Pancreas (tissue), 10 donors: ENCODE results near the gene MAN1A2. TPM values are rescaled to one million over a fixed set of nuclear protein-coding genes. Genes with fewer than 3 reads are reported as not detected.

ENCODE experiments used
- ATAC-seq, 4 donors: fragments of 200-7000 bp; cut with Tn5 transposase; one replicate each; pipeline versions ENCODE4 v1.8.0 to v1.9.1; 2020; ENCODE audit warnings: mild to moderate bottlenecking in 4 of 4, moderate library complexity in 4 of 4
- DNase-seq, 6 donors: peaks; one replicate each; pipeline ENCODE4 v3.0.0-alpha.2; 2020
- FAIRE-seq: peaks from 2 replicates; lab custom pipeline; 2012; peaks lifted over from hg19 to GRCh38; lab: Jason Lieb, UNC
- H3K27ac ChIP-seq, 4 donors: fragments of 200-600 bp; sonication (generic); 1 replicate in 3 of 4; 2 replicates in 1 of 4; pipeline versions ENCODE4 v1.5.0 to v1.8.0; 2020
- H3K27me3 ChIP-seq, 4 donors: fragments of 200-600 bp; one replicate each; pipeline ENCODE4 v1.8.0; 2021
- H3K36me3 ChIP-seq, 3 donors: fragments of 200-600 bp; sonication (generic) in 1 of 3; one replicate each; pipeline versions ENCODE4 v1.5.0 to v1.8.0; 2020 to 2021
- H3K4me1 ChIP-seq, 3 donors: fragments of 200-600 bp; one replicate each; pipeline ENCODE4 v1.8.0; 2021
- H3K4me3 ChIP-seq, 4 donors: fragments of 200-600 bp; sonication (generic) in 2 of 4; one replicate each; pipeline versions ENCODE4 v1.5.0 to v1.8.0; 2020 to 2021
- H3K9me3 ChIP-seq, 4 donors: fragments of 200-600 bp; one replicate each; pipeline ENCODE4 v1.8.0; 2021
- CTCF ChIP-seq, 4 donors: fragments of 200-600 bp; sonication (generic) in 3 of 4; IDR thresholded peaks; one replicate each; pipeline versions ENCODE4 v1.5.0 to v1.8.0; 2021; ENCODE audit warnings: antibody characterized with exemption in 4 of 4
- WGBS, 2 donors: extraction: QIAGEN DNeasy Blood & Tissue Kit; methylation state at CpG; one replicate each; pipeline ENCODE4 v1.1.7; 2013; 5-methylcytosine and 5-hydroxymethylcytosine counted together
- intact Hi-C, 3 donors: fragments of 100-400 bp; cut with DNase I; formaldehyde crosslinking; loops; one replicate each; pipeline versions ENCODE4 v1.11.1 to v1.14.2; 2022
- polyA plus RNA-seq, 2 donors: library from polyadenylated mRNA; stranded (reverse); fragments of 200-250 nt; gene quantifications; one replicate each; pipeline ENCODE4 v1.2.3, GENCODE V29; 2013
- total RNA-seq, 6 donors: library from RNA; stranded (reverse); fragmentation: NEBNext Ultra II Directional in 4 of 6; extraction: Animal tissue kit (Norgen Biotek cat#: 25700) in 4 of 6; gene quantifications; one replicate each; pipeline versions ENCODE4 v1.2.1 to v1.2.4, GENCODE V29; 2021 to 2023
- donor health status: healthy with polysubstance abuse.
- donor health status: DM: no; HTN: no; CAD: no; lungs with moderate emphysema.
- donor health status: DM: no; HTN: no; CAD: no.
- donor health status: control.
- donor health status: control.
- donor health status: Bipolar disorder and iron deficiency.
- donor health status: DM: yes; HTN: yes; CAD: no.
- donor health status: DM: no; HTN: no; CAD: no.
- donor health status: DM: no; HTN: no; CAD: no.
- donor health status: DM: yes; HTN: yes; CAD: no.

MAN1A2 gene
- total and polyA plus RNA-seq, 8 donors, result 6.0 to 50.7 (median 44.0) TPM

GRCh38 chr1:117336088-117336817 is 31.0 kb upstream of the MAN1A2 start:
- peaks cover 5 to 13% (median 13%) of the 10 kb centered on the region in 3 donors for H3K4me1 ChIP-seq
- H3K9me3 ChIP-seq, result no peaks in the 10 kb centered on the region
- TF ChIP-seq CTCF (IDR thresholded peaks at IDR 0.05), result no peak
- ATAC-seq (no peak), FAIRE-seq (no peak), DNase-seq (no peak)
- intact Hi-C loops, result no loop called here
- no peak overlapping the region for H3K27ac ChIP-seq
- WGBS, 2 donors, result 45 to 48% methylated on average over 2 of the region's 2 CpGs
- H3K36me3 ChIP-seq, result no peaks in the 10 kb centered on the region
- no peak overlapping the region for H3K4me3 ChIP-seq
- H3K27me3 ChIP-seq, result no peaks in the 10 kb centered on the region

GRCh38 chr1:117339866-117340700 is 27.2 kb upstream of the MAN1A2 start:
- TF ChIP-seq CTCF (IDR thresholded peaks at IDR 0.05), result no peak
- Histone ChIP-seq H3K27me3 (no peaks in the 10 kb centered on the region), H3K4me3 (no peak overlapping the region), H3K36me3 (no peaks in the 10 kb centered on the region), H3K4me1 (peaks cover 5 to 13% (median 13%) of the 10 kb centered on the region in 3 donors), H3K27ac (peak overlapping the region; percentile 20 to 57 (median 48)), H3K9me3 (no peaks in the 10 kb centered on the region)
- intact Hi-C loops, result no loop called here
- ATAC-seq (peak; percentile 97 to 99 (median 98)), DNase-seq (peak in 3 of 6 donors; percentile 49 to 69 (median 63)), FAIRE-seq (no peak)
- 40 to 41% methylated on average over 6 of the region's 6 CpGs for WGBS, 2 donors

GRCh38 chr1:117341123-117341522 is 26.1 kb upstream of the MAN1A2 start:
- H3K27ac ChIP-seq, result no peak overlapping the region
- peaks cover 5 to 13% (median 13%) of the 10 kb centered on the region in 3 donors for H3K4me1 ChIP-seq
- no peak for DNase-seq
- FAIRE-seq, result no peak
- no peak for TF ChIP-seq CTCF (IDR thresholded peaks at IDR 0.05)
- 91 to 92% methylated on average over 5 of the region's 5 CpGs for WGBS, 2 donors
- H3K27me3 ChIP-seq, result no peaks in the 10 kb centered on the region
- no peaks in the 10 kb centered on the region for H3K36me3 ChIP-seq
- intact Hi-C loops, result no loop called here
- H3K9me3 ChIP-seq, result no peaks in the 10 kb centered on the region
- ATAC-seq, result no peak
- H3K4me3 ChIP-seq, result no peak overlapping the region

GRCh38 chr1:117342397-117342796 is 24.9 kb upstream of the MAN1A2 start:
- Histone ChIP-seq H3K36me3 (no peaks in the 10 kb centered on the region), H3K9me3 (no peaks in the 10 kb centered on the region), H3K4me3 (no peak overlapping the region), H3K27me3 (no peaks in the 10 kb centered on the region), H3K27ac (no peak overlapping the region), H3K4me1 (peaks cover 5 to 13% (median 13%) of the 10 kb centered on the region in 3 donors)
- no peak for TF ChIP-seq CTCF (IDR thresholded peaks at IDR 0.05)
- FAIRE-seq (no peak), ATAC-seq (no peak), DNase-seq (no peak)
- 90 to 92% methylated on average over 2 of the region's 2 CpGs for WGBS, 2 donors
- intact Hi-C loops, result no loop called here
